Stimulated activated CD4-positive, alpha-beta T cell treated with anti-CD3 and anti-CD28 coated beads, TNF-alpha, amount 100 ng/mL, for 4 hours (primary cell): ENCODE measurements around the gene ZNF710.

Source experiments
- DNase-seq, 3 experiments: peaks; one replicate each; pipeline ENCODE4 v3.0.0-alpha.2; 2020; ENCODE audit warnings: low read depth in 3 of 3

Gene ZNF710

GRCh38 chr15:89997079-89997478 is 4.0 kb upstream of the ZNF710 start:
- DNase-seq: no peak

GRCh38 chr15:89998141-89998661 is 2.9 kb upstream of the ZNF710 start:
- no peak for DNase-seq

- DNase-seq: no peak
These were observed 2.0 kb upstream of the ZNF710 start for GRCh38 chr15:89998923-89999675.

DNA sequence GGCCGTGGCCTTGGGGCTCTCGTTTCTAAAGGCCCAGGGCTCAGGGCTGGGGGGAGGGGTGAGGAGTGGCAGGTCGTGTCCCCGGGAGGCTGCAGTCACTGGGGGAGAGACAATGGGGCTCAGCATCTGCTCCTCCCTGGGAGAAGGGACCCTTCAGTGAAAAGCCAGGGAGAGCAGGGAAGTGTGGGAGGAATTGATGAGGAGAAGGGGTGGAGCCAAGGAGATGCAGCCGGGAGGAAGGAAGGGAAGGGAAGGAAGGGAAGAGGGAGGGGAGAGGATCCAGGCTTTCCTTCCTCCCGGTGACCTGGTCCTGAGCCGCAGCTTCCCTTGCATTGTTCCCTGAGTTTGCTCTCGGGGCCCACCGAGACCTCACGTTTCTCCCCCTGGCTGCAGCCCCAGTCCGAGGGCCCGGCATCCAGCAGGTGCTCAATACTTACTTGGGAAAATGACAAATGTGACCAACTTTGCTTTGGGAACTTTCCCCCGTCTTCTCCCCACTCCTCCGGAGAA is 1.4 kb upstream of the ZNF710 start:
- DNase-seq: no peak

DNA sequence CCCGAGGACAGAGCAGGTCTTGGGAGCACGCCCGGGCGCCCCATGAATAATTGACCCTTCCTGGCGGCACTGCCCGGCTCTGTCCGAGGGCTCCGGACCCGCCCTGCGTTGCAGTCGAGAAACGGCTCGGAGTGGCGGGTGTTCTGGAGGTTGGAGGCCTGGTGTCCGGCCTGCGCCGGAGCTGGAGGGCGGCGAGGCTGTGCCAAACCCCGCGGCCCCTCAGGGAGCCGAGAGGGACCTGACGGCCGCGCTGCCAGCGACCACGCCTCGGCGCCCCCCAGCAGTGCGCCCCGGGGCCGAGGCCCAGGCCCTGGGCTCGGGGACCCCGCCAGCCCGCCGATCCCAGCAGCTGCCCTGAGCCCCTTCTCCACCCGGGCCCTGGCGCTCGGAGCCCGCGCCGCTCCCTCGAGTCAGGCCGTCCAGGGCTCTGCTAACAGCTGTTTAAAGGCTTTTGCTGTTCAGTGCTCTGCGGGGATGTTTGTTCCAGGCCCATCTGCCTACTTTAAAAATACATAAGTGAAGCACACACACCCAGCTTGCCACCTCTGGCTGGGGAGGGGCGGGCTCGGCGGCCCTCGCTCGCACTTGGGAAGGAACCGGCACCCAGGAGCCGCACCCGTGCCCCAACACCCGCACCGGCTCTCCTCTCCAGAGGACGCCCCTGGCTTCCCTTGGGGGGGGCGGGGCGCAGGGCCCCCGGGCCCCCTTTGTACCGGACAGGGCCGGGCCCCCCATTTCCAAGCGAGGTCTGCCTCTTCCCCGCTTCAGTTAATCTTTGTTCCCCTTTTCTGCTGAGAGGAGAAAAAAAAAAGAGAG is 730 bp upstream of the ZNF710 start:
- no peak for DNase-seq

GRCh38 chr15:90001683-90002427 is 731 bp downstream of the ZNF710 start:
- DNase-seq: peak; percentile 40 to 52 (median 47)

- peak in 2 of 3 experiments; percentile 14 to 21 for DNase-seq
These were observed 1.3 kb downstream of the ZNF710 start for GRCh38 chr15:90002428-90002844.

DNA sequence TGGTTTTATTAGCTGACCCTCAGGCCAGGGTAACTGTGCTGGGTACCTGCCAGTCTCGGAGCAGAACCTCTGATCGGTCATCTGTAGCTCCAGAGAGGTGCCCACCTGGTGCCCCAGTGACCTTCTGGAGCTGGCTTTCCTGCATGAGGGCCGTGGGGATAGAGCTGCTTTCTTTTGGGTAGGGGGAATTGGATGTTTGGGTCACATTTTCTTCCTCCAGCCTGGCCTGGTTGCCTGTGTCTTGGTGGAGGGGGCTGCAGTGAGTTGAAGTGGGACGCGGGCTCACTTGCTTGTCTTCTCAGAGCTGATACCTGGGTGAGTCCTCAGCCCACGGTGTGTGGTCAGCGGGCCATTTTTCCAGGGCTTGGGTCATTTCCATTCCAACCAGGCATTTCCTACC is 2.6 kb downstream of the ZNF710 start:
- DNase-seq: no peak

- no peak for DNase-seq
These were observed 3.1 kb downstream of the ZNF710 start for GRCh38 chr15:90004252-90004651.

- no peak for DNase-seq
These were observed 3.5 kb downstream of the ZNF710 start for GRCh38 chr15:90004671-90005070.

GRCh38 chr15:90006217-90007075 is 5.3 kb downstream of the ZNF710 start:
- no peak for DNase-seq

GRCh38 chr15:90007076-90007460 is 5.9 kb downstream of the ZNF710 start:
- DNase-seq: no peak

DNA sequence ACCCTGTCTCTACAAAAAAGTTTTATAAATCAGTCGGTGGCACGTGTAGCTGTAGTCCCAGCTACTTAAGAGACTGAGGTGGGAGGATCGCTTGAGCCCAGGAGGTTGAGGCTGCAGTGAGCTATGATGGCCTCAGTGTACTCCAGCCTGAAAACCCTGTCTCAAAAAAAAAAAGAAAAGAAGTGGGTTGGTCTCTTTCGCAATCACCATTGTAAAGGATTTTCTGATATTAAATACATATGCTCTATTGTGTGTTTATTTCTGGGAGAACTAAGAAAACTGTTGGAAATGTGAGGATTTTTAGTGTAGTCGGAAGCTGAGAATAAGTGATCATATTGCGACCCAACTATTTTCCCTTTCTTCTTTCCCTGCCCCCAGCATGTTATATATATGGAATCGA is 7.5 kb downstream of the ZNF710 start:
- no peak for DNase-seq

DNA sequence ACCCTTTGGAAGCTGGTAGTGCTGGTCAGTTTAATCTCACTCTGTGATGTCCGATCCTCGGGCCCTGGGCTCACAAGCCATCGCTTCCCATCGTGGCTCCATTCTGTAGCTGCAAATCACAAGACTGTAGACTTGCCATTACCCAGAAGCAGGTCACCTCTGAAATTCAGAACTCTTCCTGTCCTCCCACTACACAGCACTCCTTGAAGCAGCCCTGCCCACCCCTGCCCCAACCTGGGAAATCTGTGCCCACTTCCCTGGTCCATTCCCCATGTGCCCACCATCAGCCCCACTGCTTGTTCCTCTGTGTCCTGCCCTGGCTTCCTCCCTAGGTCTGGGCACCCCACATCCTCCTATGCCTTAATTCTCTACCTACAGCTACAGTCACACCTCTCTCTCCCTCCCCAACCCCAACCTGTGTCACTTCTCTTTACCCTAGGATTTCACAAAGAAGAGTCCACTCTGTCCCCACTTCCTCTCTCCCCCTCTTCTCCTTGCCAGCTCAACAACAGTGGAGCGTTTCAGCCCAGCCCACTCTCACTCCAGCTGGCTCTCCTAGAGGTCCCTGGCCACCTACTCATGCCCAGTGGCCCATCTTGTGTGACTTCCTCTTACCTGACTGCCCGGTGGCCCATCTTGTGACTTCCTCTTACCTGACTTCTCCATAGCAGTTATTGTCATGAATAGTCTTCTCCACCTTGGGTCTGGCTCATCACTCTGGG is 8.3 kb downstream of the ZNF710 start:
- no peak for DNase-seq

- DNase-seq: no peak
These were observed 10.6 kb downstream of the ZNF710 start for GRCh38 chr15:90011705-90012104.

DNA sequence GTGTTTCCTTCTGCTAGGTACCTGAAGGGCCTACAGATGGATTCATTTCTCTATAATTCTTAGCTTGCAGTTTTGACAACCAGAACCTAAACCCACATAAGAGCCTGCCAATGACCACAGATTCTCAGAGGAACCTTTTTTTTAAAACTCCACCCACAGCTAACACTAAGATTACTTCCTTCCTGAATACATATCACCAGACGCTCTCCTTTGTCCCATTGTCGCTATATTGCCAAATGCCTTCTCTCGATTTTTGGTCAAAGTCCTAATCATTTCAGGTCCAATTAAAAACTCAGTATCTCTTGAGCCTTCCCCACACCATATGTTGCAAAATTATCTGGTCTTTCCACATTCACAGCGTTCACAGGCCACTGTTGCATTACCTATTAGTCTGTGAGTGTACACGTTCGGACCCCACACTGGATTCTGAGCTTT is 12.4 kb downstream of the ZNF710 start:
- no peak for DNase-seq

GRCh38 chr15:90015294-90015693 is 14.2 kb downstream of the ZNF710 start:
- no peak for DNase-seq

- DNase-seq: no peak
These were observed 14.6 kb downstream of the ZNF710 start for GRCh38 chr15:90015749-90016148.

DNA sequence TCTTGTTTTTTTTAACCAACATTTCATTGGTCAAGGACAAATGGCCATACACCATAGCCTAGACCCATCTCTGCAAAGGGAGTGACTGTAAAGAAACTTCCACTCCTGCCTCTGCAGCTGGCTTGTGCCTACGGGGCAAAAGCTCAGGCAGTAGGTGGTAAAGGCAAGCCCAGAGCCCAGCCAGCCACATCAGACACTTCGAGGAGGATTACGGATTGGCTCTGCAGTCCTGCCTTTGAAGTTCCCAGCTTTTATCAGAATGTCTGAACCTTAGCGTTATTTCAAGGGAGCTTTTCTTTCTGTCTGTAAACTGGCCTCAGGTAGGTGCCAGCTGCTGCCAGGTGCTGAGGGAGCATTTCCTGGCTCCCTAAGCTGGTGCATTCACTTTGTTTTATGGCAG is 15.6 kb downstream of the ZNF710 start:
- DNase-seq: no peak

- no peak for DNase-seq
These were observed 17.2 kb downstream of the ZNF710 start for GRCh38 chr15:90018216-90018831.
